ENCODE results near the gene KRTAP20-4. TPM values are rescaled to one million over a fixed set of nuclear protein-coding genes. Genes with fewer than 3 reads are reported as not detected.

KRTAP20-4 gene
- total RNA-seq, 1 donor from 2014 or later, result not detected

DNA sequence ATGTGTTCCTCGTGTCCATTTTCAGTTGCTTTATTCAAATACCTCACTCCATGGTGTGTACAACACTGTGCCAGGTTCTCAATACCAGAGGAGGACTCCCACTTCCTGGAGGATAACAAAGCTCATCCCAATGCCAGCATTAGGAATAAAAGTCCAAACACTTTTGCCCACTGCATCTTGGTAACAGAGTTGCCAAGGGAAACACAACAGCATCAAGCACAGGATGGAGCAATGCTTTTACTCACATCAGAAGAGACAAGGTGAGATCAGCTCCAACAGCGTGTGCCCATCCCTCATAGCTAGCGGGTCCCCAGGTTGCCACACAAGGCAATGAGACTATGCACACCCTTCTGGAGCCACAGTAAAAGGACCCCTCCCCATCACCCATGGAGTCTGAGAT, 2.9 kb downstream of the KRTAP20-4 start:
- no peak overlapping the region for H3K4me3 ChIP-seq

DNA sequence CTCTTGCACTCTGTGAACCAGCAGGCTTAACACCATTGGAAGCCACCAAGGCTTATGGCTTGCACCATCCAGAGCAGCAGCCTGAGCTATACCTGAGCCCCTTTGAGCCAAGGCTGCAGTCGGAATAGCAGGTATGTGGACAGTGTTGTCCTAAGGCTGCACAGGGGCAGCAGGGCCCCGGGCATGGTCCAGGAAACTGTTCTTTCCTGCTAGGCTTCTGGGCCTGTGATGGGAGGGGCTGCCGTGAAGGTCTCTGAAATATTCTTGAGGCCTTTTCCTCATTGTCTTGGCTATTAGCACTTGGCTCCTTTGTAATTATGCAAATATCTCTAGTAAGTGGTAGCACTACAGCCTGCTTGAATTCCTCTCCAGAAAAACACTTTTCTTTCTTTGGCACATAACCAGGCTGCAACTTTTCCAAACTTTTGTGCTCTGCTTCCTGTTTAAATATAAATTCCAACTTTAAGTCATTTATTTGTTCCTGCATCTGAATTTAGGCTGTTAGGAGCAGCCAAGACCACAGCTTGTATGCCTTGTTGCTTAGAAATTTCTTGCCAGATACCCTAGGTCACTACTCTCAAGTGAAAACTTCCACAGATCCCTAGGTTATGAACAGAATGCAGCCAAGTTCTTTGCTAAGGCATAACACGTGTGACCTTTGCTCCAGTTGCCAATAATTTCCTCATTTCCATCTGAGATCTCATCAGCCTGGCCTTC, 5.2 kb downstream of the KRTAP20-4 start:
- no peaks in the 10 kb centered on the region for H3K36me3 ChIP-seq
- Mint-ChIP-seq H3K27me3 (ENCODE audit: insufficient read depth, low read depth) (peaks cover 2% of the 10 kb centered on the region), H3K27ac (no peak overlapping the region), H3K4me3 (no peak overlapping the region), H3K36me3 (no peaks in the 10 kb centered on the region), H3K9me3 (peaks cover 3% of the 10 kb centered on the region), H3K4me1 (no peaks in the 10 kb centered on the region)
- no peaks in the 10 kb centered on the region for H3F3A ChIP-seq (ENCODE audit: low read depth)
- no peaks in the 10 kb centered on the region for H4K20me1 ChIP-seq (ENCODE audit: low read depth)
- H3K4me1 ChIP-seq, result no peaks in the 10 kb centered on the region
- no peak overlapping the region for H3K27ac ChIP-seq
- no peak overlapping the region for H3K9ac ChIP-seq
- H3K9me3 ChIP-seq (ENCODE audit: low read depth), result peaks cover 3% of the 10 kb centered on the region
- no peak overlapping the region for H3K4me2 ChIP-seq
- no peak for DNase-seq (ENCODE audit: low spot score)
- no peaks in the 10 kb centered on the region for H3K27me3 ChIP-seq
- no peaks in the 10 kb centered on the region for H3K79me2 ChIP-seq (ENCODE audit: low read depth)
- TF ChIP-seq, protein P1, sequence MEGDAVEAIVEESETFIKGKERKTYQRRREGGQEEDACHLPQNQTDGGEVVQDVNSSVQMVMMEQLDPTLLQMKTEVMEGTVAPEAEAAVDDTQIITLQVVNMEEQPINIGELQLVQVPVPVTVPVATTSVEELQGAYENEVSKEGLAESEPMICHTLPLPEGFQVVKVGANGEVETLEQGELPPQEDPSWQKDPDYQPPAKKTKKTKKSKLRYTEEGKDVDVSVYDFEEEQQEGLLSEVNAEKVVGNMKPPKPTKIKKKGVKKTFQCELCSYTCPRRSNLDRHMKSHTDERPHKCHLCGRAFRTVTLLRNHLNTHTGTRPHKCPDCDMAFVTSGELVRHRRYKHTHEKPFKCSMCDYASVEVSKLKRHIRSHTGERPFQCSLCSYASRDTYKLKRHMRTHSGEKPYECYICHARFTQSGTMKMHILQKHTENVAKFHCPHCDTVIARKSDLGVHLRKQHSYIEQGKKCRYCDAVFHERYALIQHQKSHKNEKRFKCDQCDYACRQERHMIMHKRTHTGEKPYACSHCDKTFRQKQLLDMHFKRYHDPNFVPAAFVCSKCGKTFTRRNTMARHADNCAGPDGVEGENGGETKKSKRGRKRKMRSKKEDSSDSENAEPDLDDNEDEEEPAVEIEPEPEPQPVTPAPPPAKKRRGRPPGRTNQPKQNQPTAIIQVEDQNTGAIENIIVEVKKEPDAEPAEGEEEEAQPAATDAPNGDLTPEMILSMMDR (IDR thresholded peaks at IDR 0.05), result no peak
- no peak for TF ChIP-seq EZH2phosphoT487 (IDR thresholded peaks at IDR 0.05)
- no peak for TF ChIP-seq EZH2 (IDR thresholded peaks at IDR 0.05)
- H2AFZ ChIP-seq (replicated peaks), result no peak overlapping the region
- no peak overlapping the region for H3K4me3 ChIP-seq

More for the DNA sequence above, 2.9 kb downstream of the KRTAP20-4 start:
- no peak overlapping the region for H3K27ac ChIP-seq
- TF ChIP-seq EZH2phosphoT487 (IDR thresholded peaks at IDR 0.05) (no peak), EZH2 (IDR thresholded peaks at IDR 0.05) (no peak)
- TF ChIP-seq, protein P1 (IDR thresholded peaks at IDR 0.05), result no peak
- H3K9me3 Mint-ChIP-seq, result peaks cover 3% of the 10 kb centered on the region
- no peak for DNase-seq (ENCODE audit: low spot score)
- no peak overlapping the region for H3K27ac Mint-ChIP-seq
- H3F3A ChIP-seq (ENCODE audit: low read depth), result no peaks in the 10 kb centered on the region
- H3K36me3 Mint-ChIP-seq, result no peaks in the 10 kb centered on the region
- peaks cover 13% of the 10 kb centered on the region for H3K9me3 ChIP-seq (ENCODE audit: low read depth)
- H3K79me2 ChIP-seq (ENCODE audit: low read depth), result no peaks in the 10 kb centered on the region
- H4K20me1 ChIP-seq (ENCODE audit: low read depth), result no peaks in the 10 kb centered on the region
- H2AFZ ChIP-seq (replicated peaks), result no peak overlapping the region
- H3K4me3 Mint-ChIP-seq, result no peak overlapping the region
- H3K27me3 Mint-ChIP-seq (ENCODE audit: insufficient read depth, low read depth), result peaks cover 2% of the 10 kb centered on the region
- no peak overlapping the region for H3K4me2 ChIP-seq
- H3K4me1 ChIP-seq, result no peaks in the 10 kb centered on the region
- H3K9ac ChIP-seq, result no peak overlapping the region
- no peaks in the 10 kb centered on the region for H3K4me1 Mint-ChIP-seq
- no peaks in the 10 kb centered on the region for H3K36me3 ChIP-seq
- no peaks in the 10 kb centered on the region for H3K27me3 ChIP-seq

DNA sequence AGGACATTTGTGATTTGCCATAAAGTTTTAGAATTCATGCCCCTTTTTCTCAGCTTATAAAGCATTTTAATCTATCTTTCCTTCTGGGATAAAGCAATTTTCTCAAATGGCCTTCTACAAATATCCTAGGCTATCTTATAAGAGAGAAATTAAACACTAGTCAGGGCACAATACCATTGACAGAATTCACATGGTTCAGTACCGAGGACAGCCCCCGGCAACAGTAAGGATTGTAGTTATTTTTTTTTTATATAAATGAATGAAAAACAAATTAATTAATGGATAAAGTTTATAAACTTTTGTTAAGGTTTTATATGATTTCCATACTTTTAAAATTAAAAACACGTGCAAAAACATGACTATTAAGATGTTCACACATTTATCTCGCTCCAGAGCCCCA, 7.7 kb downstream of the KRTAP20-4 start:
- Mint-ChIP-seq H3K4me1 (no peaks in the 10 kb centered on the region), H3K9me3 (peaks cover 3% of the 10 kb centered on the region), H3K27me3 (ENCODE audit: insufficient read depth, low read depth) (peaks cover 2% of the 10 kb centered on the region), H3K27ac (no peak overlapping the region), H3K36me3 (no peaks in the 10 kb centered on the region), H3K4me3 (no peak overlapping the region)
- H3K4me2 ChIP-seq, result no peak overlapping the region
- H3F3A ChIP-seq (ENCODE audit: low read depth), result no peaks in the 10 kb centered on the region
- H3K36me3 ChIP-seq, result no peaks in the 10 kb centered on the region
- H4K20me1 ChIP-seq (ENCODE audit: low read depth), result no peaks in the 10 kb centered on the region
- H3K27ac ChIP-seq, result no peak overlapping the region
- H3K79me2 ChIP-seq (ENCODE audit: low read depth), result no peaks in the 10 kb centered on the region
- peaks cover 3% of the 10 kb centered on the region for H3K9me3 ChIP-seq (ENCODE audit: low read depth)
- DNase-seq (ENCODE audit: low spot score), result no peak
- no peak overlapping the region for H3K4me3 ChIP-seq
- no peak overlapping the region for H2AFZ ChIP-seq (replicated peaks)
- H3K4me1 ChIP-seq, result no peaks in the 10 kb centered on the region
- TF ChIP-seq EZH2 (IDR thresholded peaks at IDR 0.05) (no peak), EZH2phosphoT487 (IDR thresholded peaks at IDR 0.05) (no peak)
- TF ChIP-seq, protein P1 (IDR thresholded peaks at IDR 0.05), result no peak
- H3K9ac ChIP-seq, result no peak overlapping the region
- H3K27me3 ChIP-seq, result no peaks in the 10 kb centered on the region

All from neural progenitor cell (in vitro differentiated cells).